Ovary (tissue), 9 donors: ENCODE results near the gene XK. TPM values are rescaled to one million over a fixed set of nuclear protein-coding genes. Genes with fewer than 3 reads are reported as not detected.

Source experiments
- DNase-seq, 5 donors: peaks; one replicate each; pipeline ENCODE4 v3.0.0-alpha.2; 2019 to 2020
- H3K27ac ChIP-seq, 2 donors: fragments of 200-600 bp; one replicate each; pipeline versions ENCODE4 v1.5.1 to v1.8.0; 2019 to 2022
- H3K27me3 ChIP-seq: fragments of 200-600 bp; one replicate; pipeline ENCODE4 v1.8.0; 2022
- H3K36me3 ChIP-seq: fragments of 200-600 bp; sonication (generic); one replicate; pipeline ENCODE4 v1.5.1; 2019
- H3K4me1 ChIP-seq: one replicate; pipeline ENCODE4 v1.8.1; 2013; ENCODE audit warnings: mild to moderate bottlenecking, moderate library complexity; ENCODE audit not compliant: insufficient read depth
- H3K4me3 ChIP-seq: fragments of 200-600 bp; sonication (generic); one replicate; pipeline ENCODE4 v1.5.1; 2017
- H3K9me3 ChIP-seq, 2 donors: fragments of 200-600 bp in 1 of 2; sonication (generic) in 1 of 2; one replicate each; pipeline versions ENCODE4 v1.5.1 to v1.8.1; 2013 to 2019; ENCODE audit warnings: mild to moderate bottlenecking in 1 of 2, moderate library complexity in 1 of 2
- EP300 ChIP-seq: sonication (generic); formaldehyde crosslinking; IDR thresholded peaks from one replicate; pipeline ENCODE4 v1.6.1; 2017; ENCODE audit warnings: antibody characterized with exemption
- POLR2A ChIP-seq: fragments of 450-650 bp; IDR thresholded peaks from one replicate; pipeline ENCODE4 v1.6.1; 2017; ENCODE audit warnings: antibody characterized with exemption, mild to moderate bottlenecking, moderate library complexity
- WGBS, 3 donors: extraction: QIAGEN DNeasy Blood & Tissue Kit in 1 of 3; methylation state at CpG; one replicate each; pipeline versions ENCODE4 v1.1.5 to v1.1.7; 2013 to 2017; 5-methylcytosine and 5-hydroxymethylcytosine counted together
- intact Hi-C, 4 donors: fragments of 100-400 bp; cut with DNase I; formaldehyde crosslinking; loops; one replicate each; pipeline versions ENCODE4 v1.11.0 to v1.15.1; 2022 to 2023
- polyA plus RNA-seq, 2 donors: library from polyadenylated mRNA; stranded (reverse); fragments of 200-250 nt in 1 of 2; fragments of 350-450 nt in 1 of 2; fragmentation: Illumina TruSeq in 1 of 2; extraction: RNeasy Lipid Tissue Mini Kit (QIAGEN cat#74804) in 1 of 2; gene quantifications; one replicate each; pipeline ENCODE4 v1.2.3, GENCODE V29; 2013 to 2014
- total RNA-seq, 7 donors: library from RNA; depleted of rRNA in 2 of 7; stranded (reverse); fragments of >200 nt in 2 of 7; fragmentation: NEBNext Ultra II Directional in 3 of 7; extraction: Animal tissue kit (Norgen Biotek cat#: 25700) in 3 of 7; gene quantifications; one replicate each; pipeline versions ENCODE4 v1.1.0 to v1.2.4, GENCODE V29; 2016 to 2023
- TF ChIP-seq, protein P1 (sequence below), 3 donors: fragments of 450-650 bp in 2 of 3; fragments of 200-600 bp in 1 of 3; IDR thresholded peaks; one replicate each; pipeline versions ENCODE4 v1.5.1 to v1.8.0; 2016 to 2022; ENCODE audit warnings: antibody characterized with exemption in 3 of 3, mild to moderate bottlenecking in 1 of 3
- donor health status: DM: no; HTN: no; CAD: no; lungs with moderate emphysema.
- donor health status: DM: no; HTN: no; CAD: no.
- donor health status: Bipolar disorder and iron deficiency.
- donor health status: DM: yes; HTN: yes; CAD: no.
- donor health status: DM: no; HTN: no; CAD: no.
- donor health status: DM: yes; HTN: yes; CAD: no.

The XK gene
- total and polyA plus RNA-seq, 9 donors = 0.40 to 2.5 (median 0.68) TPM

DNA sequence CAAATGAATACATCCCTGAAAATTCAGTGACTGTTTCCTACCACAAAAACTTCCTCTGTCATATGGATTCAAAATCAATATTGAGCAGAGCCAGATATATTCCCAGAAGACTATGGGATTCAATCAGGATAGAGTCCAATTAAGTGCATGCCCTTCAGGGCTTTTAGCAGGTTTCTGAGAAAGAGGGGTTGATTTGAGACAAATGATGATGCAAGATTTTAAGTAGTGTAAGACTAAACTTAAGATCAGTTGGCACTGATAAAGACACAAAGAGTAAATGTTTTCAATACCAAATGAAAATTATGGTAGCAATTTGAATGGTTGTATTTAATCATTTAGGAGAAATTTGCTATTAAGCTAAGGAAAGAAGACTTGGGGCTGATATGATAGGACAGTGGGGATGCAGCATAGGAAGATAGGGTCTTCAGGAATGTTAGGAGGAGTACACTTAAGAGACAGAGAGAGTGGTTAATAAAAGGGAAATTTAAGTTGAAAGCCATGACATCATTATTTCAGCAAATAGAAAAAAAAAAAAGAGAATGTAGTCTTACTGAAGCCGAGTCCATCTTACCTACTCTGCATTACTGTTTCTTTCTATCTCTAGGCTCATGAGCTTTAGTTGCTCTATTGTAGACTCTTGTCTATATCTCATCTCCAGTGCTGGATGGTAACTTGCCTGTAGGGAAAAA lies 32.0 kb upstream of the XK start:
- Histone ChIP-seq H3K27me3 (no peaks in the 10 kb centered on the region), H3K4me1 (no peaks in the 10 kb centered on the region), H3K4me3 (no peak overlapping the region), H3K9me3 (no peaks in the 10 kb centered on the region), H3K27ac (no peak overlapping the region), H3K36me3 (no peaks in the 10 kb centered on the region)
- 73 to 88% (median 77%) methylated on average over 1 of the region's 1 CpG for WGBS, 3 donors
- intact Hi-C loops = no loop called here
- TF ChIP-seq, protein P1, sequence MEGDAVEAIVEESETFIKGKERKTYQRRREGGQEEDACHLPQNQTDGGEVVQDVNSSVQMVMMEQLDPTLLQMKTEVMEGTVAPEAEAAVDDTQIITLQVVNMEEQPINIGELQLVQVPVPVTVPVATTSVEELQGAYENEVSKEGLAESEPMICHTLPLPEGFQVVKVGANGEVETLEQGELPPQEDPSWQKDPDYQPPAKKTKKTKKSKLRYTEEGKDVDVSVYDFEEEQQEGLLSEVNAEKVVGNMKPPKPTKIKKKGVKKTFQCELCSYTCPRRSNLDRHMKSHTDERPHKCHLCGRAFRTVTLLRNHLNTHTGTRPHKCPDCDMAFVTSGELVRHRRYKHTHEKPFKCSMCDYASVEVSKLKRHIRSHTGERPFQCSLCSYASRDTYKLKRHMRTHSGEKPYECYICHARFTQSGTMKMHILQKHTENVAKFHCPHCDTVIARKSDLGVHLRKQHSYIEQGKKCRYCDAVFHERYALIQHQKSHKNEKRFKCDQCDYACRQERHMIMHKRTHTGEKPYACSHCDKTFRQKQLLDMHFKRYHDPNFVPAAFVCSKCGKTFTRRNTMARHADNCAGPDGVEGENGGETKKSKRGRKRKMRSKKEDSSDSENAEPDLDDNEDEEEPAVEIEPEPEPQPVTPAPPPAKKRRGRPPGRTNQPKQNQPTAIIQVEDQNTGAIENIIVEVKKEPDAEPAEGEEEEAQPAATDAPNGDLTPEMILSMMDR (IDR thresholded peaks at IDR 0.05) = no peak
- TF ChIP-seq POLR2A (no peak), EP300 (no peak)
- DNase-seq = no peak

DNA sequence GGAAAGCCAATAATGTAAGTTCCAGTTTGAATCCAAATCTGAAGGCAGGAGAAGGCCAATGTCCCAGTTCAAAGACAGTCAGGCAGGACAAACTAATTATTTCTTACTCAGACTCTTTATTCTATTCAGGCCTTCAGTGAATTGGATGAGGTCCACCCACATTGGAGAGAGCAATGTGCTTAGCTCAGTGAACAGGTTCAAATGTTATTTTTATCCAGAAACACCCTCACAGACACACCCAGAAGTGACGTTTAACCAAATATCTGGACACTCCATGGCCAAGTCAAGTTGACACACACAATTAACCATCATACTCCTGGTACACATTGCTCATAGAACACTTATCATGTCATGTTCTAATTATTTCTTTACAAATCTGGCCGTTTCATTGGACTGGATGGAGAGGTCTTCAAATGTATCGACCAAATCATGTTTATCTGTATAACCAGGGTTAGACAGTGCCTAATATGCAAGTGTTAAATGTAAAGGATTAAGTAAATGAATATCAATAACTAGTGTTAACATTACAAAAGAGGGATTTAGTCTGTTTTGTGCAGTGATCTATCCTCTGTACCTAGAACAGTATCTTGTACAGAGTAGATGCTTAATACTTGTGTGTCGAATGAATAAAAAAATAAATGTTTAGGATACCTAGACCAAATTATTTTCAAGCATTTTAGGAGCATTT lies 27.1 kb upstream of the XK start:
- H3K36me3 ChIP-seq = no peaks in the 10 kb centered on the region

DNA sequence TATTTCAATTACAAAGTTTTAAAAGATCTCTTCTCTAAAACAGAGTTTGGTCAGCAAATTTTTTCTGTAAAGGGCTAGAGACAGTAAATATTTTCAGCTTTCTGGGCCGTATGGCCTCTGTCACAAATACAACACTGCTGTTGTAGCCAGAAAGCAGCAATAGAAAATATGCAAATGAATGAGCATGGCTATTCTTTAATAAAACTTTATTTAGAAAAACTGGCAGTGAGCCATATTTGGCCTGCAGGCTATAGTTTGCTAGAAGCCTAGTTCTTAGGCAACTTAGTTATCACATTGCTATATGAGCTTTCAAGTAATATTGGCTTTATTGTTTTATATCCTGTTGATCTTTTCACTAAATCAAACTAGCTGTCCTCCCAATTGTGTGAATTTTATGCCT lies 26.5 kb upstream of the XK start:
- Histone ChIP-seq H3K4me3 (no peak overlapping the region), H3K36me3 (no peaks in the 10 kb centered on the region), H3K4me1 (no peaks in the 10 kb centered on the region), H3K27me3 (no peaks in the 10 kb centered on the region), H3K27ac (no peak overlapping the region), H3K9me3 (no peaks in the 10 kb centered on the region)
- TF ChIP-seq, protein P1 (IDR thresholded peaks at IDR 0.05) = no peak
- TF ChIP-seq POLR2A (no peak), EP300 (no peak)
- WGBS, 3 donors = 45 to 77% (median 65%) methylated on average over 1 of the region's 1 CpG
- DNase-seq = no peak
- intact Hi-C loops = no loop called here

More for the DNA sequence above, 27.1 kb upstream of the XK start:
- 63 to 71% (median 65%) methylated on average over 4 of the region's 4 CpGs for WGBS, 3 donors
- no peak for TF ChIP-seq POLR2A
- TF ChIP-seq, protein P1 (IDR thresholded peaks at IDR 0.05) = no peak
- no peak for TF ChIP-seq EP300
- no peaks in the 10 kb centered on the region for H3K4me1 ChIP-seq
- H3K9me3 ChIP-seq = no peaks in the 10 kb centered on the region
- intact Hi-C loops = no loop called here
- no peak overlapping the region for H3K4me3 ChIP-seq
- H3K27ac ChIP-seq = no peak overlapping the region
- no peak for DNase-seq
- H3K27me3 ChIP-seq = no peaks in the 10 kb centered on the region

DNA sequence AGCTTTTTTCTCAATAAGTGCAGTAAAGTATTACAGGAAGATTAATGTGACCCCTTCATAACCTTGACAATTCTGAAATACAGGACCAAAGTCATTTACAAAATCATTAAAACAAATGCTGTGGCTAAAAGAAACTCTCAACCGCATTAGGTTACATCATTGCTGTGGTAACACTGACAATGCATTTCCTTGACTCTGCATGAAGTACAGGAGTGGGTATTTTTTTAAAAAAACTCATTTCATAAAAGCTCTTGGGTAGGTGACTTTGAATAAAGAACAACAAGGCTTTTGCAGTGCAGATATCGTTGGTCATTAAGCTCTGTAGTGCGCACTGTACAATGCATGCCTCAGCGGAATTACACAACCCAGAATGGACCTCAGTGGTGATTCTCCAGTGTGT lies 23.4 kb upstream of the XK start:
- intact Hi-C loops = no loop called here
- no peak overlapping the region for H3K27ac ChIP-seq
- H3K9me3 ChIP-seq = no peaks in the 10 kb centered on the region
- WGBS, 3 donors = 81 to 85% (median 84%) methylated on average over 4 of the region's 4 CpGs
- no peak for DNase-seq
- no peaks in the 10 kb centered on the region for H3K27me3 ChIP-seq
- no peak overlapping the region for H3K4me3 ChIP-seq
- TF ChIP-seq EP300 = no peak
- no peak for TF ChIP-seq POLR2A
- TF ChIP-seq, protein P1 (IDR thresholded peaks at IDR 0.05) = no peak
- H3K4me1 ChIP-seq = no peaks in the 10 kb centered on the region
- H3K36me3 ChIP-seq = no peaks in the 10 kb centered on the region
